Muscle of back (tissue), 13 donors: Measurements from ENCODE around the gene CREB3L2. TPM values are rescaled to one million over a fixed set of nuclear protein-coding genes. Genes with fewer than 3 reads are reported as not detected.
"Not testable (repeated sequence)": the region's sequence is repeated elsewhere in the genome, so short reads cannot be mapped to it uniquely, and the experiment has no call there.

Source experiments
- DNase-seq, 3 donors: peaks; one replicate each; pipeline versions ENCODE4 v3.0.0 to v3.0.0-alpha.2; 2013
- long read RNA-seq, 9 donors: transcript quantifications; one replicate each; lab custom pipeline, GENCODE V29; 2026
- polyA plus RNA-seq, 10 donors: library from polyadenylated mRNA; unstranded; fragments of 120-200 nt; gene quantifications; one replicate each; pipeline ENCODE4 v1.2.1, GENCODE V29; 2013; ENCODE audit not compliant: insufficient read length in 10 of 10

CREB3L2 gene, protein sequence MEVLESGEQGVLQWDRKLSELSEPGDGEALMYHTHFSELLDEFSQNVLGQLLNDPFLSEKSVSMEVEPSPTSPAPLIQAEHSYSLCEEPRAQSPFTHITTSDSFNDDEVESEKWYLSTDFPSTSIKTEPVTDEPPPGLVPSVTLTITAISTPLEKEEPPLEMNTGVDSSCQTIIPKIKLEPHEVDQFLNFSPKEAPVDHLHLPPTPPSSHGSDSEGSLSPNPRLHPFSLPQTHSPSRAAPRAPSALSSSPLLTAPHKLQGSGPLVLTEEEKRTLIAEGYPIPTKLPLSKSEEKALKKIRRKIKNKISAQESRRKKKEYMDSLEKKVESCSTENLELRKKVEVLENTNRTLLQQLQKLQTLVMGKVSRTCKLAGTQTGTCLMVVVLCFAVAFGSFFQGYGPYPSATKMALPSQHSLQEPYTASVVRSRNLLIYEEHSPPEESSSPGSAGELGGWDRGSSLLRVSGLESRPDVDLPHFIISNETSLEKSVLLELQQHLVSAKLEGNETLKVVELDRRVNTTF
- polyA plus RNA-seq: 10 to 100 TPM; 25.5 to 38.7 (median 34.8) TPM
- long read RNA-seq, donor 1, full-length matches to known transcripts: 4 of 4 reads
- long read RNA-seq, donor 1, partial matches to known transcripts: 0 of 4 reads
- long read RNA-seq, donor 1, other reads (novel, unspliced or antisense): 0 of 4 reads
- long read RNA-seq, donor 2, full-length matches to known transcripts: 5 of 5 reads
- long read RNA-seq, donor 2, partial matches to known transcripts: 0 of 5 reads
- long read RNA-seq, donor 2, other reads (novel, unspliced or antisense): 0 of 5 reads
- long read RNA-seq, donor 3: 0 reads
- long read RNA-seq, donor 4: 0 reads
- long read RNA-seq, donor 5, full-length matches to known transcripts: 3 of 11 reads
- long read RNA-seq, donor 5, partial matches to known transcripts: 8 of 11 reads
- long read RNA-seq, donor 5, other reads (novel, unspliced or antisense): 0 of 11 reads
- long read RNA-seq, donor 6, full-length matches to known transcripts: 1 of 1 reads
- long read RNA-seq, donor 6, partial matches to known transcripts: 0 of 1 reads
- long read RNA-seq, donor 6, other reads (novel, unspliced or antisense): 0 of 1 reads
- long read RNA-seq, donor 7, full-length matches to known transcripts: 4 of 4 reads
- long read RNA-seq, donor 7, partial matches to known transcripts: 0 of 4 reads
- long read RNA-seq, donor 7, other reads (novel, unspliced or antisense): 0 of 4 reads
- long read RNA-seq, donor 8, full-length matches to known transcripts: 4 of 4 reads
- long read RNA-seq, donor 8, partial matches to known transcripts: 0 of 4 reads
- long read RNA-seq, donor 8, other reads (novel, unspliced or antisense): 0 of 4 reads
- long read RNA-seq, donor 9, full-length matches to known transcripts: 2 of 2 reads
- long read RNA-seq, donor 9, partial matches to known transcripts: 0 of 2 reads
- long read RNA-seq, donor 9, other reads (novel, unspliced or antisense): 0 of 2 reads

DNA sequence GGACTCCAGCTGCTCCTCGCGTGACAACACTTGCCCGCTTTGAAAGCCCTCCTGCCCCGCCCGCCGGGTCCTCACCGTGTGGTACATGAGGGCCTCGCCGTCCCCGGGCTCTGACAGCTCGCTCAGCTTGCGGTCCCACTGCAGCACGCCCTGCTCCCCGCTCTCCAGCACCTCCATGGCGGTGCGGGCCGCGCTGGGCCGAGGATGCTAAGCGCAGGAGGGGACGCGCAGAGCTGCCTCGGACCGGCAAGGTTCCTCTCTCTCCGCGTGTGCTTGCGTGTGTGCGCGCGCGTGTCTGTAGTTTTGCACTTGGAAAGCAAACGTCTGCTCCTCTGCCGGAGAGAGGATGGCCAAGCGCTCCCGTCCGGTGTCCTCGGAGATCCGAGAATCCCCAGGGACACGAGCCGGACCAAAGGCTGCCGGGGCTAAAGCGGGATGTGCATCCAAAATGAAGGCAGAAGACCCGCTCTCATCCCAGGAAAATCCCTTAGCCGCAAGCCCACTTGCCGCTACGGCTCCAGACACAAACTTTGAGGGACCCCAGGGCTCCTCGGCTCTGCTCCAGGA, at the start of gene CREB3L2:
Gene CREB3L2, minus strand, starts transcription at position 558 of the 567 bp plus-strand sequence. Its CDS starts 381 bp downstream, at position 177.
- DNase-seq: no peak

DNA sequence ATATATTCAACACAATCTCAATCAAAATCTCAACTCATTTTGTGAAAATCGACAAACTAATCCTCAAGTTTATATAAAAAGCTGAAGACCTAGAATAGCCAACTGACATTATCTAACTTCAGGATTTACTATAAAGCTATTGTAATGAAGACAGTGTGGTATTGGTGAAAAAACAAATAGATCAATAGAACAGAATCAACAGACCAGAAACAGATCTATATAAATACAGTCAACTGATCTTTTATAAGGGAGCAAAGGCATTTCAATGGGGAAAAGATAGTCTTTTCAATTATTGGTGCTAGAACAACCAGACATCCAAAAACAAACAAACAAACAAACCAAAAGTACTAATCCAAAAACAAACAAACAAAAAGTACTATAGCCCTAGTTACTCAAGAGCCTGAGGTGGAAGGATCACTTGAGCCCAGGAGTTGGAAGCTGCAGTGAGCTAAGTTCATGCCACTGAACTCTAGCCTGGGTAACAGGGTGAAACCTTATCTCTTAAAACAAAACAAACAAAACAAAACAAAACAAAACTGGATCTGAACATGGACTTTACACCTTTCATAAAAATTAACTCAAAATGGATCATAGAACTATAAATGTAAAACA, 47.7 kb upstream of the CREB3L2 start:
- DNase-seq: no peak

DNA sequence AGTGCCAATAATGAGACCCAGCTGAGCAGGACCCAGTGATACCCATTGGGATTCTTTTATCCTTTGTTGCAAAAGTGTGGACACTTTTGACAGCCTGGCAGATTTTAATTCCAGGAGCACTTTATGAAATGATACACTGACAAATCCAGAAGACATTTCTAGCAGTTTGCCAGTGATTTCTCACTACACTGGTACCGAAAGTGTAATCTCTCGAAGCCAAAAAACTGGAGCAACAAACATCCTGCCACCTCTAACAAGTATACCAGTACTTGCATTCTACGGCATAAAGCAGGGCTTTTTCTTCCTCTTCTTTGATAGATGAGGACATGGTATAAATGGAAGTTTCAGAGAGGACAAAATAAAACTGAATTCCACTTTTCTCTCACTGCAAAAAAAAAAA, 46.0 kb upstream of the CREB3L2 start:
- DNase-seq: no peak

DNA sequence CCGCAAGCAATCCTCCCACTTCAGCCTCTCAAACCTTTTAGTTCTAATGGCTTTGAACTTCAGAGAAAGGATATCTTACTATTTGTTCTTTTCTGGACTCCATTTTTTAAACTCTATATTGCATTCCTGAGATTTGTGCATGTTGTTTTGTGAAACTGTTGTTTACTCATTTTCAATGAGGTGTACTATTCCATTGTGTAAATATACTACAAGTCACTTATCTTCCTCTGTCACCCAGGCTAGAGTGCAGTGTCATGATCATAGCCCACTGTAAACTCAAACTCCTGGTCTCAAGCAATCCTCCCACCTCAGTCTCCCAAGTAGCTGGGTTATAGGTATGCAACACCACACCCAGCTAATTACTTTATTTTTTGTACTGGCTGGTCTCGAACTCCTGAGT, 43.0 kb upstream of the CREB3L2 start:
- DNase-seq: no peak

DNA sequence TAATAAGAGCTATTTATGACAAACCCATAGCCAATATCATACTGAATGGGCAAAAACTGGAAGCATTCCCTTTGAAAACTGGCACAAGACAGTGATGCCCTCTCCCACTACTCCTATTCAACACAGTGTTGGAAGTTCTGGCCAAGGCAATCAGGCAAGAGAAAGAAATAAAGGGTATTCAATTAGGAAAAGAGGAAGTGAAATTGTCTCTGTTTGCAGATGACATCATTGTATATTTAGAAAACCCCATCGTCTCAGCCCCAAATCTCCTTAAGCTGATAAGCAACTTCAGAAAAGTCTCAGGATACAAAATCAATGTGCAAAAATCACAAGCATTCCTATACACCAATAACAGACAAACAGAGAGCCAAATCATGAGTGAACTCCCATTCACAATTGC, 38.2 kb upstream of the CREB3L2 start:
- not testable (repeated sequence) for DNase-seq

DNA sequence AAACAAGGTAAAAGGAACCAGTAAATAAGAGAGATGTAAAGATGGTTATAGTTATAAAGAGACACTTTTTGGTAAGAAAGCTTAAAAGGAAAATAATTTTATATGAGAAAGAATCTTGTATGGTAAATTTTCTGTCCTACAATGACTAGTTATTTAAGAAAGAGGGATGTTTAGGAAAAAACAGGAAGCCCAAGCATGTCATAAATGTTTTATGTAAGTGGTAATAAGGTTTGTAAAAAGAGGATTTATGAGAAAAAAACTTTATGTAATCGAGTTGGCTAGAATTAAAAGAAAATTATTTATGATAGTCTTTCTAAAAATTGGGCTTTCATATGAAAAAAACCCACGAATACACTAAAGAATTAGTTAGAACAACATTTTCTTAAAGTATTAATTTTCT, 34.2 kb upstream of the CREB3L2 start:
- DNase-seq: no peak

DNA sequence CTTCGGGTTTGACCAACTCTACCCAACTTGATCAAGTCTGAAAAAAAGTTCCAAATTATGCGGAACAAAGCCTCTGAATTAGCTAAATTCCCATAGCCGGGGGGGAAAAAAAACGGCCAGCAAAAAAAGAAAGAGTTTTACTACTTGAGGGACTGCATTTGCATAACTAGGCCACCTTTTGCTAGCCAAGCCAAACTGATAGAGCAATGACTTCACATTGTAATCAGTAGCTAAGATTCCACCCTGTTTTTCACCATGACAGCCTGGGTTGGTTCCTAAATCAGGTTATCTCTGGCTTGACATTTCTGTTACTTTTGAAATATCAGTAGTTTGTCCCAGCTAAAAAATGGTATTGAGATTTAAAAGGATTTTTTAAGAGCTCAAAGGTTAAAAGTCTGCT, 31.4 kb upstream of the CREB3L2 start:
- DNase-seq: no peak

DNA sequence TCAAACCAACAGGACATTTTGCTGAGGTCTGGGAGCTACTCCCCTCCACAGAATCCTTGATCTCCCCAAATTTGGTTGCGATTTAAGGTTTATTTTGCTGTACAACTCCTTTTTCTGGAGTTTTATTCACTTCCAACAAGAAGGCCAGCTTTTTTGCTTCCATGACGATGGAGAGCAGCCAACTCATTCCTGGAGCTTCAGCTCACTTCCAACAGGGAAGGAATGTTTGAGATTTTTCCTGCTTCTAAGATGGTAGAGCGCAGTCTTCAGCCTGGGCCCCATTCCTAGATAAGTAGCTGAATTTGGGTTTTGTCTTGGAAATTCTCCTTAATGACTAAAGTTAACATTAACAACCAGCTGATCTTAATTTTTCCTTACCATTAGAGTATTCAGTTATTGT, 30.9 kb upstream of the CREB3L2 start:
- peak in 2 of 3 donors; percentile 28 to 31 for DNase-seq

DNA sequence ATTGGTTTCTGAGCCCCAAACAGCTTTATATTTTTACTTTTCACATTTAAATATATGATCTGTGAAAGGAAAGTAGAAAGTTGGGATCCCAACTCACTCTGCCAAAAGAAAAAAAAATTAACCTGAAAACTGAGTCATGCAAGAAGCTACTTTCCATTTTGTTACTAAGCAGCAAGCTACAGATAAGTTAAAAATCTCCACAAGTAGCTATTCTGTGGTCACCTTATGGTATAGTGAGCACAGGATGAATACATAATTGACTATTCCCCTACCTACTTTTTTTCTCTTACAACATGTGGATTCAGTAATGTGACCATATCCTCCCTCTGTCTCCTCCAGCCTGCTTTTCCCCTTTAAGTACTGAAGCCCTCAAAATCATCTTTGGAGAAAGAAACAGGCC, 30.3 kb upstream of the CREB3L2 start:
- DNase-seq: no peak

DNA sequence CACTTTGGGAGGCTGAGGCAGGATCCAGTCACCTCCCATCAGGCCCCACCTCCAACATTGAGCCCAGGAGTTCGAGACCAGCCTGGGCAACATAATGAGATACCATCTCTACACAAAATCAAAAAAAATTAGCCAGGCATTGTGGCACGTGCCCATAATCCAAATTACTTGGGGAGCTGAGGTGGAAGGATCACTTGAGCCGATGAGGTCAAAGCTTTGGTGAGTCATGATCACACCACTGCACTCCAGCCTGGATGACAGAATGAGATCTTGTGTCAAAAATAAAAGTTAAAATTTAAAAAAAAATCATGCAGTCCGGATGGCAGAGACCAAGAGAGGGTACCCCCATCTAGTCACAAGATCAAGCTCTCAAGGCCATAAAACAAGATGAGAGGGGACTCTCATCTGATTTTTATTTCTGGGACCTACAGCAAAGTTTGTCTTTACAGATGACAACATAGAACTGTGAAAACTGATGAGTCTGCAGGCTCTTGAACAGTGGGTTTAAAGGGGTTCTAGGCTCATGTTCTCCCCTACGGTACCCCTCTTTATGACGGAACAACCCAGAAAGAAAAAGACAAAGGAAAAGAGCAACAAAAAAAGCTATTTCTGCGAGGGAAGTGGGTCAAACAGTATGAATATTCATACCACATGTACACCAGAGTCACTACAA, 28.9 kb upstream of the CREB3L2 start:
- DNase-seq: no peak

DNA sequence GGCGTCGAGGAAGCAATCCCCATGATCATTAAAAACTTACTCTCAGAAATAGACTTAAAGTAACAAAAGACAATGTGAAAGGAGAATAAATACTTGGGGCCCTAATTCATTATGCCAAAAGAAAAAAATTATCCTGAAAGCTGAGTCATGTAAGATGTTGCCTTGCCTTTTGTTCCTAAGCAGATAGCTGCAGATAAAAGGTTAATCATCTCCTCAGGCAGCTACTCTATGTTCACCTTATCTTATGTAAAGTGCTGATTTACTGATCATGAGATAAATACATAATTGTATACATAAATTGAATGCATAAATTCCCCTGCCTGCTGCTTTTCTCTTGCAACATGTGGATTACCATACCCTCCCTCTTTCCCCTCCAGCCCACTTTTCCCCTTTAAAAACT, 28.1 kb upstream of the CREB3L2 start:
- DNase-seq: no peak

DNA sequence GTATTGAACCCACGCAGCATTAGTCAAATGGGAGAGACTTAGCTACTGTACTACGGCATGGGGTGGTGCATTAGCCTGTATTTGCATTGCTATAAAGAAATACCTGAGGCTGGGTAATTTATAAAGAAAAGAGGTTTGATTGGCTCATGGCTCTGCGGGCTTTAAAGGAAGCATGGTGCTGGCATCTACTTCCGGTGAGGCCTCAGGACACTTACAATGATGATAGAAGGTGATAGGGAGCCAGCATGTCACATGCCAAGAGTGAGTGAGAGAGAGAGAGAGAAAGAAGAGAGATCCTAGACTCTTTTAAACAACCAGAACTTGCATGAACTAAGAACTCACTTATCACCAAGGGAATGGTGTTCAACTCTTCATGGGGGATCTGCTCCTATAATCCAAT, 27.2 kb upstream of the CREB3L2 start:
- DNase-seq: no peak

DNA sequence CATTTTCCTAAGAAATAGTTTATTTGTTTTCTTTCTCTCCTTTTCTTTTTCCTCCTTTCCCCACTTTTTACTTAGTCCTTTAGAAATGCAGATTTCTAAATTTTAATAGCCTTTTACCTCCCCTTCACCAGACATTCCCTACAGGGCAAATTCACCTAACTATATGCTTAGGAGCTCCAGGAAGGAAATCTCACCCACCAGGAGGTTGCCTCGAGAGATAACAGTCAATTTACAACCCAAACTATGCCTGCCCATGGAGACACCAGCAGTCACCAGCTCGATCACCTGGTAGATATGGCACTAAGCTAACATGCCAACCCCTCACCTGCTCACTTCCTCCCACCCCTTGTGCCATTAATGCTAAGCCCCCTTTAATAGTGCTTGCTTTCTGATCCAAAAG, 25.2 kb upstream of the CREB3L2 start:
- no peak for DNase-seq

DNA sequence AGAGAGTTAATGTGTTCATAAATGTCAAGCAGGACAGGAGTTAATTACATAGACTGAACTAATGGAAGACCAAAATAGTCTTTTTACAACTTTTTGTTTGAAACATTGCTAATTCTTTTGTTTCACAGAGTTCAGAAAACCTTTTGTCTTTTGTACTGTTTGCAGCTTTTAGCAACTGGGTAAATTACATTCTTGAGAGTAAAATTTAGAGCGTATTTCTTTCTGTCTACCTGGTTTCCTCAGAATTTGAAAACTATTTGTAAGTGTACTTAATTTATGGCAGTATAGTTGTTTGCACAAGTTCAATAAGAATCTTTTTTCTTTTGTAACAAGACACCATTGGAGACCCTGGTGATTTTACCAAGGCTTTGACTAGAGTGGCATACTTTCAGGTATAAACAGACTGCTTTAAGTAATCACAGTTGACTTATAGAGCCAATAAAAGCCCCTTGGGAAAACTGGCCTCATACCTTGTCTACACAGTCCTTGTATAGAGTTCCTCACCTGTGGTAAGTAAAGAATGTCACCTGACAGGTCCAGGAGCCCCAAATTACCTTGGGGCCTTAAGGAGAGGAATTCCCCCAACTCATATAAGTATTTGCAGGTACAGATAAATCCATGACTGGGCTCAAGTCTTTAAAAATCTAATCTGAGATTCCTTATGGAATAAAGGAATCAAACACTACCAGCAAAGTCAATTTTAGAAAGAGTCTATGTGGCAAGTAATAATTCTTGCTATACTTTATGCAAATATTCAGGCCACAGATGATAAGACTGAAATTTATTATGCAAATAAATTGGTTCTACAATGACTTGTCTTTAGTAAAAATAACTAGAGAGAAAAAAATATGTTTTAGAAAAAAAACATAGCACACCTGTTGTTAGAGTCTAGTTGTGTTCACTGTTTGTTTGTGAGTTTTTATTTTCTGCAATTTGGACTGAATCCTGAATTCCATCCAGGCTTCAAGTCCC, 23.6 kb upstream of the CREB3L2 start:
- DNase-seq: no peak

DNA sequence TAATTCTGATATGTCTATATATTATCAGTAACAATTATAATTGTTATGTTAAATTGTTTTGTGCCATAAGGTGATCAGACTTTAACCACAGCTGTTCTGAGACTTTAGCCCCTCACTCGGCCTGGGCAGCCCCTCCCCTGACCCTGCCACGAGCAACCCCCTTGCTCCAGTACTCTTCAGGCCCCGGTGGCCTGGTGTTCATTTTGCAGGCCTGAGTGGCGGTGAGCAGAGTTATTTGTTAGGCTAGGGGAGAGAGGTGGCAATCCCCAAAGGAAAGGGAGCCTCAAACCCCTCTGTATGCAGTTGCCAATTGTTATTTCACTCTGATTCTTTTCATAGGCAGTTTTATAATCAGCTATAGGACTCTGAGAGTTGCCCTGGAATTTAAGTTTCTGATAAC, 22.9 kb upstream of the CREB3L2 start:
- no peak for DNase-seq

DNA sequence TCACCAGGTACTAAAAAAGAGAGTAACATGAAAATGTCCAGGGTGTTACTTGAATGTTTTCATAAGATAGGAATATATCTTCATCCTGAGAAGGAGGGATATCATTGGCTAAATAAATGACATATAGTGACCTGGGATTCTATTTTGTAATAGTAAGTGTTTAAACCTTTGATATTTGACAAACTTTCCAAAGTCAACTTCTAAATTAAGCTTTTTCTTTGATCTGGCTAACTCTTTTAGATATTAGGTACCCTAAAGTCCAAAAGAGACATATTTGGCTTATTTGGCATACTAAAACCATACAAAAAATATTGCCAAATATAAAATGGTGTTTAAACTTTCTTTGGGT, 22.4 kb upstream of the CREB3L2 start:
- DNase-seq: no peak

DNA sequence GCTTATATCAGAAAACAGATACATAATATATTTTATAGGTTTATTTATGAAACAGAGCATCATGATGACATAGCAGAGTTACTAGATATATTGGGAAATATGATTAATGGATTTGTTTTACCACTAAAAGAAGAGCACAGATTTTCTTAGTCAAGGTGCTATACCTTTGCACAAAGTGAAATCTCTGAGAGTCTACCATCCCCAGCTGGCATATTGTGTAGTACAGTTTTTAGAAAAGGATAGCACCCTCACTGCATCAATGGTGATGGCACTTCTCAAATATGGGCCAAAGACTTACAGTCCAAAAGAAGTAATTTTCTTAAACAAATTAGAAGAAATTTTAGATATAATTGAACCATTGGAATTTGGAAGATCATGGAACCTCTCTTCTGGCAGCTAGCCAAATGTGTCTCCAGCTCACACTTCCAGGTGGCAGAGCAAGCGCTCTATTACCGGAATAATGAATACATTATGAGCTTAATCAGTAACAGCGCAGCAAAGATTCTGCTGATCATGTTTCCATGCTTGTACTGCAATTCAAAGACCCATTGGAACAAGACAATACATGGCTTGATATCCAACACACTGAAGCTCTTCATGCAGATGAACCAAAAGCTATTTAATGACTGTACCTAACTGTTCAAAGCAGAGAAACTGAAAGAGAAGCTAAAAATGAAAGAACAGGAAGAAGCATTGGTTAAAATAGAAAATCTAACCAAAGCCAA, 21.9 kb upstream of the CREB3L2 start:
- DNase-seq: no peak

DNA sequence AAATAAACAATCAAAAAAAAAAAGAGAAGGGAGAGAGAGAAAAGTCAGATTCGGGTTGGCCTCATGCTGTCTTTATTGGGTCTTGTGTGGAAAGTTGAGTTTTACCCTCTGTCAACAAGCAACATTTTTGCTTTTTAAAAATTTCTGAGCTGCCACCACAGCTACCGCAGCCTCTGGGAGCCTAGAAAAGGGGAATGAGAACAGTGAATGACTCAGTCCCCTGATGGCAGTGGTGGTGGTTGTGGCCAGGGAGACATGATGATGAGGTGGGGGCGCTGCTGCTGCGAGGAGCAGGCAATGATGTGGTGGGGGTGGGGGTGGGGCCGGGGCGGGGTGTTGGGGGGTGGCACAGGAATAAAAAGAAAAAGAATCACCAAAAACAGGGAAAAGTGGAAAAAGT, 20.0 kb upstream of the CREB3L2 start:
- no peak for DNase-seq
